H1 (cell line): Measurements from ENCODE around the gene RBMY1B. TPM values are rescaled to one million over a fixed set of nuclear protein-coding genes. Genes with fewer than 3 reads are reported as not detected.
"Not testable (repeated sequence)": the region's sequence is repeated elsewhere in the genome, so short reads cannot be mapped to it uniquely, and the experiment has no call there.

Source experiments
- CTCF ChIA-PET: fragments of 300-600 bp; sonication (Branson Sonifier 250); formaldehyde crosslinking; loops from one replicate; lab custom pipeline; 2021; ENCODE audit not compliant: partially characterized antibody; lab: Charles Lee
- POLR2A ChIA-PET: fragments of 300-600 bp; sonication (Branson Sonifier 250); formaldehyde crosslinking; loops from one replicate; lab custom pipeline; 2021; ENCODE audit warnings: inconsistent platforms; ENCODE audit not compliant: partially characterized antibody; lab: Charles Lee
- DNase-seq, 2 experiments: peaks; one replicate each; pipeline versions ENCODE4 v3.0.0 to v3.0.0-alpha.2; 2010 to 2022; ENCODE audit warnings: low spot score in 2 of 2, low read depth in 1 of 2, mixed read lengths in 1 of 2
- FAIRE-seq: peaks from 2 replicates; lab custom pipeline; 2011; peaks lifted over from hg19 to GRCh38; lab: Jason Lieb, UNC
- H2AFZ ChIP-seq: 2 replicates; pipeline ENCODE4 v1.8.1; 2012; ENCODE audit warnings: low read length, inconsistent platforms
- H2AK5ac ChIP-seq: 2 replicates; pipeline ENCODE4 v1.6.1; 2013; ENCODE audit warnings: low read depth, low read length
- H2BK120ac ChIP-seq: replicated peaks from 2 replicates; pipeline ENCODE3; 2013; ENCODE audit warnings: low read depth, low read length, inconsistent platforms
- H2BK12ac ChIP-seq: 2 replicates; pipeline ENCODE4 v1.6.1; 2013; ENCODE audit warnings: low read depth, low read length
- H2BK15ac ChIP-seq: 2 replicates; pipeline ENCODE4 v1.6.1; 2013; ENCODE audit warnings: low read length
- H2BK20ac ChIP-seq: 2 replicates; pipeline ENCODE4 v1.6.1; 2013; ENCODE audit warnings: low read length
- H2BK5ac ChIP-seq: 2 replicates; pipeline ENCODE4 v1.6.1; 2013; ENCODE audit warnings: low read depth, low read length
- H3K14ac ChIP-seq: 2 replicates; pipeline ENCODE4 v1.6.1; 2013; ENCODE audit warnings: inconsistent platforms; ENCODE audit not compliant: insufficient read length
- H3K18ac ChIP-seq: 2 replicates; pipeline ENCODE4 v1.6.1; 2013; ENCODE audit warnings: low read length; ENCODE audit errors: extremely low read depth
- H3K23ac ChIP-seq: 2 replicates; pipeline ENCODE4 v1.6.1; 2013; ENCODE audit warnings: inconsistent platforms; ENCODE audit not compliant: insufficient read length
- H3K23me2 ChIP-seq: 2 replicates; pipeline ENCODE4 v1.6.1; 2013; ENCODE audit warnings: low read depth, low read length
- H3K27ac ChIP-seq: 2 replicates; pipeline ENCODE4 v1.6.1; 2011; ENCODE audit warnings: low read depth, low read length, inconsistent platforms
- H3K27me3 ChIP-seq, 4 experiments: replicated peaks in 1 of 4; 1 replicate in 1 of 4; 2 replicates in 3 of 4; pipeline versions ENCODE4 v1.6.1 to v1.8.1; 2011 to 2013; ENCODE audit warnings: low read length in 3 of 4, mild to moderate bottlenecking in 3 of 4, inconsistent platforms in 2 of 4, mixed read lengths in 2 of 4, moderate library complexity in 1 of 4; ENCODE audit not compliant: control insufficient read depth in 3 of 4, insufficient read depth in 3 of 4; ENCODE audit errors: extremely low read depth in 1 of 4
- H3K36me3 ChIP-seq, 4 experiments: 2 replicates each; pipeline versions ENCODE4 v1.6.1 to v1.8.1; 2011 to 2013; ENCODE audit warnings: mild to moderate bottlenecking in 4 of 4, low read length in 3 of 4, moderate library complexity in 2 of 4, control low read depth in 1 of 4, inconsistent platforms in 1 of 4; ENCODE audit not compliant: insufficient read depth in 4 of 4, control insufficient read depth in 2 of 4
- H3K4ac ChIP-seq: replicated peaks from 2 replicates; pipeline ENCODE3; 2013; ENCODE audit warnings: low read length, low read depth, mixed read lengths, inconsistent platforms; ENCODE audit not compliant: insufficient read length
- H3K4me1 ChIP-seq, 4 experiments: replicated peaks in 1 of 4; 1 replicate in 1 of 4; 2 replicates in 3 of 4; pipeline versions ENCODE4 v1.6.1 to v1.8.1; 2011 to 2013; ENCODE audit warnings: low read length in 3 of 4, inconsistent platforms in 2 of 4, mixed read lengths in 1 of 4; ENCODE audit not compliant: insufficient read depth in 4 of 4, control insufficient read depth in 3 of 4
- H3K4me2 ChIP-seq, 2 experiments: 2 replicates each; pipeline versions ENCODE4 v1.6.1 to v1.8.1; 2011 to 2013; ENCODE audit warnings: low read depth in 2 of 2, low read length in 2 of 2, control low read depth in 1 of 2, inconsistent platforms in 1 of 2, mild to moderate bottlenecking in 1 of 2; ENCODE audit not compliant: insufficient read depth in 1 of 2
- H3K4me3 ChIP-seq, 4 experiments: fragments of 200-600, 300-600 bp in 1 of 4; sonication (generic), shearing (Covaris generic), sonication (Bioruptor Twin) in 1 of 4; 2 replicates each; pipeline versions ENCODE4 v1.5.1 to v1.8.1; 2011 to 2016; ENCODE audit warnings: low read length in 4 of 4, low read depth in 3 of 4, control low read depth in 2 of 4, inconsistent platforms in 2 of 4, mild to moderate bottlenecking in 2 of 4, mixed read lengths in 1 of 4, moderate library complexity in 1 of 4; ENCODE audit not compliant: insufficient read depth in 2 of 4; ENCODE audit errors: extremely low read depth in 1 of 4
- H3K56ac ChIP-seq: replicated peaks from 2 replicates; pipeline ENCODE3; 2013; ENCODE audit warnings: low read depth, mild to moderate bottlenecking, mixed read lengths, low read length, inconsistent platforms; ENCODE audit not compliant: insufficient read length
- H3K79me1 ChIP-seq: 2 replicates; pipeline ENCODE4 v1.6.1; 2013; ENCODE audit warnings: low read depth, low read length, control low read depth
- H3K79me2 ChIP-seq, 2 experiments: 2 replicates each; pipeline versions ENCODE4 v1.6.1 to v1.8.1; 2012 to 2013; ENCODE audit warnings: low read length in 2 of 2, mild to moderate bottlenecking in 2 of 2, inconsistent platforms in 1 of 2; ENCODE audit not compliant: insufficient read depth in 2 of 2, control insufficient read depth in 1 of 2
- H3K9ac ChIP-seq, 4 experiments: replicated peaks in 1 of 4; 1 replicate in 1 of 4; 2 replicates in 3 of 4; pipeline versions ENCODE4 v1.6.1 to v1.8.1; 2011 to 2013; ENCODE audit warnings: low read depth in 3 of 4, low read length in 3 of 4, control low read depth in 2 of 4, mild to moderate bottlenecking in 2 of 4, moderate library complexity in 2 of 4, inconsistent platforms in 1 of 4; ENCODE audit errors: extremely low read depth in 1 of 4
- H3K9me3 ChIP-seq, 2 experiments: 2 replicates each; pipeline versions ENCODE4 v1.6.1 to v1.8.1; 2012 to 2013; ENCODE audit warnings: mild to moderate bottlenecking in 2 of 2, moderate library complexity in 2 of 2, control low read depth in 1 of 2, inconsistent platforms in 1 of 2, low read depth in 1 of 2, low read length in 1 of 2, mixed read lengths in 1 of 2; ENCODE audit not compliant: insufficient read depth in 2 of 2
- H4K20me1 ChIP-seq, 2 experiments: replicated peaks in 1 of 2; 2 replicates each; pipeline versions ENCODE3 to v1.8.1; 2011 to 2013; ENCODE audit warnings: inconsistent platforms in 2 of 2, low read length in 2 of 2, mild to moderate bottlenecking in 1 of 2; ENCODE audit not compliant: insufficient read depth in 2 of 2, control insufficient read depth in 1 of 2
- H4K5ac ChIP-seq: 2 replicates; pipeline ENCODE4 v1.6.1; 2013; ENCODE audit warnings: low read length, low read depth, mixed read lengths, inconsistent platforms; ENCODE audit not compliant: insufficient read length
- H4K8ac ChIP-seq: 2 replicates; pipeline ENCODE4 v1.8.0; 2013; ENCODE audit warnings: mild to moderate bottlenecking, moderate library complexity, low read length, inconsistent platforms; ENCODE audit not compliant: insufficient read depth; ENCODE audit errors: extremely low read depth
- H4K91ac ChIP-seq: replicated peaks from 2 replicates; pipeline ENCODE3; 2013; ENCODE audit warnings: low read length, mixed read lengths, inconsistent platforms; ENCODE audit not compliant: insufficient read length
- WGBS, 2 experiments: shearing (Covaris generic) in 1 of 2; methylation state at CpG; one replicate each; pipeline versions ENCODE4 v1.1.6 to v1.1.7; 2013 to 2015; ENCODE audit warnings: low lambda C conversion rate in 2 of 2, mixed read lengths in 2 of 2, inconsistent platforms in 1 of 2, low coverage in 1 of 2, missing lambda C conversion rate in 1 of 2; ENCODE audit not compliant: insufficient replicate concordance in 2 of 2, insufficient coverage in 1 of 2, insufficient read length in 1 of 2; ENCODE audit errors: extremely low coverage in 1 of 2, missing lambda C conversion rate in 1 of 2; 5-methylcytosine and 5-hydroxymethylcytosine counted together
- long read RNA-seq, 2 experiments: library from RNA in 1 of 2; library from capped mRNA in 1 of 2; stranded (forward); transcript quantifications; one replicate each; pipeline ENCODE4 v2.0.0, GENCODE V29; 2021; ENCODE audit warnings: inconsistent platforms in 1 of 2
- polyA minus RNA-seq, 3 experiments: library from RNA; depleted of rRNA, polyadenylated mRNA; stranded (reverse); fragments of >200 nt; gene quantifications; 1 replicate in 2 of 3; 2 replicates in 1 of 3; pipeline ENCODE4 v1.2.3, GENCODE V29; 2011
- polyA plus RNA-seq, 7 experiments: library from polyadenylated mRNA; depleted of rRNA in 3 of 7; stranded (reverse) in 5 of 7; unstranded in 2 of 7; fragments of >200 nt in 5 of 7; fragments of 200-250 nt in 2 of 7; gene quantifications; 1 replicate in 5 of 7; 2 replicates in 1 of 7; 4 replicates in 1 of 7; pipeline versions ENCODE4 v1.2.1 to v1.2.3, GENCODE V29; 2011 to 2013; ENCODE audit warnings: missing spikeins in 2 of 7, mixed read lengths in 2 of 7
- total RNA-seq: library from RNA; stranded (reverse); fragmentation: NEBNext Ultra II Directional; extraction: Animal tissue kit (Norgen Biotek cat#: 25700); gene quantifications from 2 replicates; pipeline ENCODE4 v1.2.1, GENCODE V29; 2021

The RBMY1B gene
- total RNA-seq (not detected in 2 replicates), polyA plus RNA-seq (2011; rRNA removed) (not detected in 2 replicates), polyA minus RNA-seq (2011; rRNA and poly(A)+ RNA removed) (not detected in 2 replicates)
- polyA plus RNA-seq (2011; cell fraction: cytosol; rRNA removed) = not detected
- not detected for polyA plus RNA-seq (2011; cell fraction: nucleus; rRNA removed)
- not detected in 4 replicates for polyA plus RNA-seq (2012, experiment 1 of 2)
- not detected for polyA plus RNA-seq (2012, experiment 2 of 2)
- polyA plus RNA-seq (2013, experiment 1 of 2) = not detected
- not detected for polyA plus RNA-seq (2013, experiment 2 of 2)
- polyA minus RNA-seq (2011; cell fraction: cytosol; rRNA and poly(A)+ RNA removed) = not detected
- polyA minus RNA-seq (2011; cell fraction: nucleus; rRNA and poly(A)+ RNA removed) = not detected
- long read RNA-seq, experiment 1 = 0 reads
- long read RNA-seq, experiment 2 = 0 reads

- H3K4ac ChIP-seq, H4K5ac ChIP-seq, H3K79me2 ChIP-seq, H3K9ac ChIP-seq, H3K36me3 ChIP-seq, H2BK15ac ChIP-seq, H2BK12ac ChIP-seq, H3K23ac ChIP-seq, H2BK120ac ChIP-seq, H3K4me1 ChIP-seq, H3K56ac ChIP-seq, H2AK5ac ChIP-seq, H3K27me3 ChIP-seq, H4K91ac ChIP-seq, H3K14ac ChIP-seq, H3K23me2 ChIP-seq, CTCF ChIA-PET, FAIRE-seq, H2BK20ac ChIP-seq, H3K4me2 ChIP-seq, DNase-seq, H3K4me3 ChIP-seq, H2BK5ac ChIP-seq, H3K79me1 ChIP-seq, H3K9me3 ChIP-seq, H2AFZ ChIP-seq, H3K27ac ChIP-seq, POLR2A ChIA-PET, H4K20me1 ChIP-seq, H3K18ac ChIP-seq, H4K8ac ChIP-seq: not testable (repeated sequence)
- WGBS, 2 experiments = no CpG with 5 or more reads among the region's 28 CpGs
These were observed at the start of gene RBMY1B for GRCh38 chrY:21511038-21511437. TSS of gene RBMY1B (plus strand) at chrY:21511338. CDS start at chrY:21513351, 2,013 bp downstream.
